Activated T-cell treated with anti-CD3 and anti-CD28 coated beads, Interleukin-2, amount 50 U/mL, for 72 hours (primary cell): ENCODE measurements around the gene ACSM6. TPM values are rescaled to one million over a fixed set of nuclear protein-coding genes. Genes with fewer than 3 reads are reported as not detected.

Experiments used
- ATAC-seq, 2 donors: fragments of 150-1000 bp; cut with Tn5 transposase; replicated peaks in 1 of 2; 2 replicates each; pipeline ENCODE4 v1.10.0; 2021; ENCODE audit warnings: moderate library complexity in 2 of 2, mild to moderate bottlenecking in 1 of 2
- DNase-seq, 2 donors: peaks; one replicate each; pipeline ENCODE4 v3.0.0; 2021 to 2022; ENCODE audit warnings: mixed read lengths in 1 of 2
- H3K27ac Mint-ChIP-seq: one replicate; pipeline ENCODE4 v1.8.0; 2022; ENCODE audit warnings: mild to moderate bottlenecking, moderate library complexity, mixed read lengths
- H3K27me3 Mint-ChIP-seq: one replicate; pipeline ENCODE4 v1.8.0; 2022; ENCODE audit warnings: low read depth, mixed read lengths
- H3K36me3 Mint-ChIP-seq, 2 donors: one replicate each; pipeline ENCODE4 v1.8.0; 2022; ENCODE audit warnings: mixed read lengths in 2 of 2, mild to moderate bottlenecking in 1 of 2; ENCODE audit not compliant: insufficient read depth in 2 of 2
- H3K4me1 Mint-ChIP-seq: one replicate; pipeline ENCODE4 v1.8.0; 2022; ENCODE audit warnings: low read depth, mixed read lengths
- H3K4me3 Mint-ChIP-seq, 2 donors: one replicate each; pipeline ENCODE4 v1.8.0; 2022; ENCODE audit warnings: mild to moderate bottlenecking in 2 of 2, mixed read lengths in 2 of 2, moderate library complexity in 2 of 2
- H3K9me3 Mint-ChIP-seq, 2 donors: one replicate each; pipeline ENCODE4 v1.8.0; 2022; ENCODE audit warnings: mixed read lengths in 2 of 2
- total RNA-seq, 2 donors: library from RNA; stranded (reverse); gene quantifications; one replicate each; pipeline ENCODE4 v1.2.3, GENCODE V29; 2022

ACSM6 gene
- total RNA-seq, 2 donors from 2014 or later, result not detected

- H3K4me1 Mint-ChIP-seq, result no peaks in the 10 kb centered on the region
- no peak overlapping the region for H3K4me3 Mint-ChIP-seq
- no peaks in the 10 kb centered on the region for H3K36me3 Mint-ChIP-seq
- no peaks in the 10 kb centered on the region for H3K27me3 Mint-ChIP-seq
- ATAC-seq (no peak), DNase-seq (no peak)
- H3K9me3 Mint-ChIP-seq, result no peaks in the 10 kb centered on the region
- no peak overlapping the region for H3K27ac Mint-ChIP-seq
Measured at GRCh38 chr10:95273393-95274312, 79.6 kb downstream of the ACSM6 start.

- Mint-ChIP-seq H3K36me3 (no peaks in the 10 kb centered on the region), H3K27me3 (no peaks in the 10 kb centered on the region), H3K27ac (no peak overlapping the region), H3K4me1 (no peaks in the 10 kb centered on the region), H3K9me3 (no peaks in the 10 kb centered on the region), H3K4me3 (no peak overlapping the region)
- DNase-seq (no peak), ATAC-seq (no peak)
Measured at GRCh38 chr10:95275726-95276366, 81.8 kb downstream of the ACSM6 start.

- DNase-seq, result no peak
- no peak for ATAC-seq
- Mint-ChIP-seq H3K9me3 (no peaks in the 10 kb centered on the region), H3K4me1 (no peaks in the 10 kb centered on the region), H3K27ac (no peak overlapping the region), H3K36me3 (no peaks in the 10 kb centered on the region), H3K27me3 (no peaks in the 10 kb centered on the region), H3K4me3 (no peak overlapping the region)
Measured at GRCh38 chr10:95276367-95277200, 82.5 kb downstream of the ACSM6 start.

GRCh38 chr10:95277201-95277570 is 83.1 kb downstream of the ACSM6 start:
- H3K27ac Mint-ChIP-seq, result no peak overlapping the region
- no peaks in the 10 kb centered on the region for H3K4me1 Mint-ChIP-seq
- H3K4me3 Mint-ChIP-seq, result no peak overlapping the region
- H3K9me3 Mint-ChIP-seq, result no peaks in the 10 kb centered on the region
- no peak for DNase-seq
- no peaks in the 10 kb centered on the region for H3K27me3 Mint-ChIP-seq
- no peak for ATAC-seq
- H3K36me3 Mint-ChIP-seq, result no peaks in the 10 kb centered on the region

GRCh38 chr10:95277614-95278013 is 83.6 kb downstream of the ACSM6 start:
- DNase-seq (no peak), ATAC-seq (no peak)
- Mint-ChIP-seq H3K27ac (no peak overlapping the region), H3K4me1 (no peaks in the 10 kb centered on the region), H3K9me3 (no peaks in the 10 kb centered on the region), H3K36me3 (no peaks in the 10 kb centered on the region), H3K4me3 (no peak overlapping the region), H3K27me3 (no peaks in the 10 kb centered on the region)

Other genes with a start within 250 kb of the ACSM6 start
- under 1 TPM; 0.30 to 0.36 TPM for gene CYP2C8, start 124.7 kb upstream of the ACSM6 start, total RNA-seq
- gene PDLIM1, start 96.8 kb downstream of the ACSM6 start, total RNA-seq, result 1 to 10 TPM; 1.4 to 1.7 TPM